Peyer's patch (tissue), 4 donors: ENCODE measurements around the gene SULF2. TPM values are rescaled to one million over a fixed set of nuclear protein-coding genes. Genes with fewer than 3 reads are reported as not detected.

Source experiments
- DNase-seq, 3 donors: peaks; one replicate each; pipeline ENCODE4 v3.0.0-alpha.2; 2017 to 2019
- H3K27ac ChIP-seq, 4 donors: fragments of 200-600 bp; sonication (generic); one replicate each; pipeline ENCODE4 v1.5.1; 2016 to 2019
- H3K27me3 ChIP-seq, 2 donors: fragments of 200-600 bp; sonication (generic); one replicate each; pipeline ENCODE4 v1.5.1; 2019
- H3K36me3 ChIP-seq, 3 donors: fragments of 200-600 bp; sonication (generic); one replicate each; pipeline ENCODE4 v1.5.1; 2016 to 2019
- H3K4me1 ChIP-seq, 4 donors: fragments of 200-600 bp; sonication (generic); one replicate each; pipeline ENCODE4 v1.5.1; 2016 to 2019
- H3K4me3 ChIP-seq, 4 donors: fragments of 200-600 bp; sonication (generic); 1 replicate in 3 of 4; 2 replicates in 1 of 4; pipeline ENCODE4 v1.5.1; 2016 to 2019; ENCODE audit warnings: mild to moderate bottlenecking in 1 of 4
- H3K9me3 ChIP-seq, 4 donors: fragments of 200-600 bp; sonication (generic); one replicate each; pipeline ENCODE4 v1.5.1; 2016 to 2019; ENCODE audit warnings: mild to moderate bottlenecking in 1 of 4
- POLR2A ChIP-seq, 2 donors: fragments of 450-650 bp; IDR thresholded peaks; one replicate each; pipeline ENCODE4 v1.5.1; 2017; ENCODE audit warnings: antibody characterized with exemption in 2 of 2, mild to moderate bottlenecking in 2 of 2, moderate library complexity in 2 of 2
- total RNA-seq, 4 donors: library from RNA; depleted of rRNA; stranded (reverse); fragments of >200 nt; gene quantifications; one replicate each; pipeline ENCODE4 v1.1.0, GENCODE V29; 2016
- TF ChIP-seq, protein P1 (sequence below), 6 experiments: fragments of 450-650 bp in 4 of 6; fragments of 200-600 bp in 2 of 6; sonication (generic) in 1 of 6; IDR thresholded peaks; one replicate each; pipeline ENCODE4 v1.5.1; 2017 to 2019; ENCODE audit warnings: antibody characterized with exemption in 6 of 6, mild to moderate bottlenecking in 3 of 6, moderate library complexity in 1 of 6

Gene SULF2
- total RNA-seq, 4 donors from 2014 or later: 32.4 to 168 (median 52.5) TPM

DNA sequence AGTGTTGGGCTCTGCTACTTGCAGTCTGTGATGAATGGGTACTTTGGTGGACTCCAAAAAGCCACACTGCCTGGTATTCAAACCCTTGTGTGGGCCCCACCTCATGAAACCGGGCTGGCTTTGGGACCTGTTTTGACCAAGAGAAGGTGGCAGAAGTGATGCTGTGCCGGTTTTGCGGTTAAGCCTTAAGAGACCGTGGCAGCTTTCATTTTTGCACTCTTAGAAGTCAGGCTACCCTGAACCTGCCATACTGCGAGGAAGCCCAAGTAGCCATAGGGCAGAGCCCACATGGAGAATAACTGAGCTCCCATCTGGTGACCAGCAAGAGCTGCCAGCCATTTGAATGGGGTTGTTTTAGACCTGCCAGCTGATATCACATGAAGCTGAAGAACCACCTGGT lies 10.2 kb downstream of the SULF2 start:
- Histone ChIP-seq H3K36me3 (no peaks in the 10 kb centered on the region), H3K4me3 (no peak overlapping the region), H3K27ac (peak overlapping the region in 1 of 4 donors; percentile 70), H3K9me3 (peaks cover 0 to 5% (median 0%) of the 10 kb centered on the region in 4 donors), H3K27me3 (no peaks in the 10 kb centered on the region), H3K4me1 (peaks cover 0 to 9% (median 0%) of the 10 kb centered on the region in 4 donors)
- TF ChIP-seq POLR2A (IDR thresholded peaks at IDR 0.05): no peak
- TF ChIP-seq, protein P1, sequence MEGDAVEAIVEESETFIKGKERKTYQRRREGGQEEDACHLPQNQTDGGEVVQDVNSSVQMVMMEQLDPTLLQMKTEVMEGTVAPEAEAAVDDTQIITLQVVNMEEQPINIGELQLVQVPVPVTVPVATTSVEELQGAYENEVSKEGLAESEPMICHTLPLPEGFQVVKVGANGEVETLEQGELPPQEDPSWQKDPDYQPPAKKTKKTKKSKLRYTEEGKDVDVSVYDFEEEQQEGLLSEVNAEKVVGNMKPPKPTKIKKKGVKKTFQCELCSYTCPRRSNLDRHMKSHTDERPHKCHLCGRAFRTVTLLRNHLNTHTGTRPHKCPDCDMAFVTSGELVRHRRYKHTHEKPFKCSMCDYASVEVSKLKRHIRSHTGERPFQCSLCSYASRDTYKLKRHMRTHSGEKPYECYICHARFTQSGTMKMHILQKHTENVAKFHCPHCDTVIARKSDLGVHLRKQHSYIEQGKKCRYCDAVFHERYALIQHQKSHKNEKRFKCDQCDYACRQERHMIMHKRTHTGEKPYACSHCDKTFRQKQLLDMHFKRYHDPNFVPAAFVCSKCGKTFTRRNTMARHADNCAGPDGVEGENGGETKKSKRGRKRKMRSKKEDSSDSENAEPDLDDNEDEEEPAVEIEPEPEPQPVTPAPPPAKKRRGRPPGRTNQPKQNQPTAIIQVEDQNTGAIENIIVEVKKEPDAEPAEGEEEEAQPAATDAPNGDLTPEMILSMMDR (IDR thresholded peaks at IDR 0.05): no peak
- no peak for DNase-seq

DNA sequence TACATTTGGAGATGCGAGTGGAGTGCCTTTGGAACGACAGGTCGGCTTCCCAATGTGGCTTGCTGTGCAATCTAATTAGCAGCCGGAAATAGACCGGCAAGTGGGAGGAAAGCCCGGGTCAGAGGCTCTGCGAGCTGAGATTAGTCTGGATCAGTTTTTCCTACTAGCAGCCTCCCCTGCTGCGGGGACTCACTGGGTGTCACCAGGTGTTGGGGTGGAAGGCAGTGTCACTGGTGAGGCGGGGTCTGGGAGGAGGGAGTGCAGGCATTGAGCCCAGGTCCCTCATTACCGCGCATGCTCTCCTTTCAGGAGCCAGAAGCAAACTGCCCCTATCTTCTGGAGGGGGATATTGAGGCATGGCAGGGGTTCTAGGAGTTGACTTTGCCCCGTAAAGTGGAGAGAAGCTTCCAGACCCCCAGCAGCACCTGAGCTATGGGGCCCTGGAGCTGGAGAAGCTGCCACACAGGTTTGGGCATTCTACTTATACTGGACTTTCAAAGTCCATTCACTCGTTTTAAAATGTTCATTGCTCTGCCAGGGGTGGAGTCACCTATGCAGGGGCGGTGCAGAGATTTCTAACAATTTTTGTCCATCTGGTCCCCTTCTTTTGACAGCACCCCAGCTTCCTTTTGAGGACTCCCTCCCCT lies 11.0 kb downstream of the SULF2 start:
- peak in 2 of 3 donors; percentile 51 to 63 for DNase-seq
- TF ChIP-seq, protein P1 (IDR thresholded peaks at IDR 0.05): no peak
- peak in 1 of 2 donors; percentile 21 for TF ChIP-seq POLR2A (IDR thresholded peaks at IDR 0.05)
- H3K4me1 ChIP-seq: peaks cover 0 to 9% (median 0%) of the 10 kb centered on the region in 4 donors
- H3K4me3 ChIP-seq: peak overlapping the region in 2 of 4 donors; percentile 17 to 26
- peaks cover 0 to 5% (median 0%) of the 10 kb centered on the region in 4 donors for H3K9me3 ChIP-seq
- peak overlapping the region in 3 of 4 donors; percentile 51 to 74 (median 70) for H3K27ac ChIP-seq
- H3K27me3 ChIP-seq: no peaks in the 10 kb centered on the region
- H3K36me3 ChIP-seq: no peaks in the 10 kb centered on the region

DNA sequence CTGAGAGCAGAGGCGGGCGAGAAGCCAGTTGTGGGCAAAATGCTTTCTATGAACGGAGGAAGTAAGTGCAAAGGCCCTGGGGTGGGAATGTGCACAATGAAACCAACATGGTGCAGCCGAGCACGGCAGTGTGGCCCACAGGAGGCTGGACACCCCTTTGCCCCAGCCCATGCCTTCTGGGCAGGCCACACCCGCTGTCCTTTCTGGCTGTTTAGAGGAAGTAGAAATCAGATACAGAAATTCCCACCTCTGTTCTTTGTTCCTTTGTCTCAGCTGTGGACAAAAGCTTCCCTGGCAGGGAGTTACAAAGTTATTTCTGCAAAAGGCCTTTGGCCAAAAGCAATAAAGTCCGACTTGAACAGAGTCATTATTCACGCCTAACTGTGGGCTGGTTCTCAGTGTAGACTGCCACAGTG lies 11.9 kb downstream of the SULF2 start:
- Histone ChIP-seq H3K4me1 (peaks cover 0 to 17% (median 0%) of the 10 kb centered on the region in 4 donors), H3K4me3 (peak overlapping the region in 1 of 4 donors; percentile 26), H3K9me3 (peaks cover 0 to 5% (median 0%) of the 10 kb centered on the region in 4 donors), H3K36me3 (no peaks in the 10 kb centered on the region), H3K27ac (peak overlapping the region in 3 of 4 donors; percentile 51 to 74 (median 70)), H3K27me3 (no peaks in the 10 kb centered on the region)
- no peak for TF ChIP-seq POLR2A (IDR thresholded peaks at IDR 0.05)
- TF ChIP-seq, protein P1 (IDR thresholded peaks at IDR 0.05): no peak
- peak in 1 of 3 donors; percentile 50 for DNase-seq

DNA sequence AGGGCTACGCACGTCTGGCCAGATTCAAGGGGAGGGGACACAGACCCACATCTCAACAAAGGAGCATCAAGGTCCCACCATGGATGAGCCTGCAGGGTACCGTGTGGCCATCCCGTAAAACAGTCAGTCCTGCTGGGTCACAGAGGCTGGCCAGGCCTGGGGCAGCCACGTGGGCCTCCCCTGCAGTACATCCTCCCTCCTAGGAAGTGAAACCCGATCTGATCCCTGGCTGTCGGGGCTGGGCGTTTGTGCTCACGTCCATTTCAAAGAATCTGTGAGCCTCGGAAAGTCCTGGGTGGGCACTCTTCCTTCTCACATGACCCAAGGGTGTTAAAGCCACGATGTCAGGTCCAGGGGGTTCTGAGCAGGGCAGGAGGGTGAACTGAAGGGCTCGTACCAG lies 14.3 kb downstream of the SULF2 start:
- no peak for TF ChIP-seq POLR2A (IDR thresholded peaks at IDR 0.05)
- TF ChIP-seq, protein P1 (IDR thresholded peaks at IDR 0.05): no peak
- H3K36me3 ChIP-seq: no peaks in the 10 kb centered on the region
- no peak overlapping the region for H3K27ac ChIP-seq
- no peaks in the 10 kb centered on the region for H3K27me3 ChIP-seq
- no peak for DNase-seq
- peaks cover 0 to 5% (median 0%) of the 10 kb centered on the region in 4 donors for H3K9me3 ChIP-seq
- H3K4me3 ChIP-seq: no peak overlapping the region
- H3K4me1 ChIP-seq: peaks cover 0 to 10% (median 0%) of the 10 kb centered on the region in 4 donors

DNA sequence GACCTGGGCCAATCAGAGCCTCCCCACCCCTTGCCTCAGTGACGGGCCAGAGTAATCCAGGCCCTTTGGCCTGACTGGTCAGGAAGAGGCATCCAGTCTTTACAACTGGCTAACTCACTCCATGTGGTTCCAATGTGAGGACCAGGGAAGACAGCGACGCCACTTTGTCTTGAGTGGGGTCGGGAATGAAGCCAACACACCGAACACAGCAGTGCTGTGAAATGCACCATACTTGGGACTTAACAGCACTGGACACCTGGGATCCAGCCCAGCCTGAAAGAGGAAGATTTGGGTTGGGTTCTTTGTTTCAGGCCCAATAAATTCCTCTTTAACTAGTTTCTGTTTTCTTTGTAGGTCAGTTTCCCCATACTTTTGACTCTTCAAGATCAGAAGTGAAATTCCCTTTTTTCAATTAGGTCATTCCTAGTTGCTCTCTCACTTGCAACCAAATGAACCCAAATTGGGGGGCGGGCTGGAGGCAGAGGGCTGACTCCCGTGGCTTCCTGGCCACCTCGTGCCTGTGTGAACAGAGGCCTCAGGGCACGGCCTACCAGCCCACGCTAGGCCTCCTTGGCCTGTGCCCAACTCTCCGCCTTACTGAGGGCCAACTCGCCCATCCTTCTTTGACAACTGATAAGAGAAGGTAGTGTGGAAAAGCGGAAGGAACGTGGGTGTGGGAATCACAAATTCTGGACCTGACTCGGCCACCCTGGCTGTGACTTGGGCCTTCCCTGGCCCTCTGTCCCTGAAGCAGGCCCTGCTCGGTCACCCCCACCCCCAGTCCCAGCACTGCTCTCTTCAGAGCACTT lies 17.1 kb downstream of the SULF2 start:
- DNase-seq: peak in 2 of 3 donors; percentile 58
- no peak for TF ChIP-seq POLR2A (IDR thresholded peaks at IDR 0.05)
- TF ChIP-seq, protein P1 (IDR thresholded peaks at IDR 0.05): no peak
- H3K27ac ChIP-seq: peak overlapping the region in 2 of 4 donors; percentile 17 to 60
- H3K27me3 ChIP-seq: no peaks in the 10 kb centered on the region
- H3K9me3 ChIP-seq: no peaks in the 10 kb centered on the region
- no peak overlapping the region for H3K4me3 ChIP-seq
- no peaks in the 10 kb centered on the region for H3K36me3 ChIP-seq
- peaks cover 0 to 10% (median 0%) of the 10 kb centered on the region in 4 donors for H3K4me1 ChIP-seq
